Nephron (organoid): ENCODE results near the gene ADAM23.

Experiments used
- H3K27ac Mint-ChIP-seq, 3 experiments: 2 replicates each; pipeline ENCODE4 v1.8.0; 2020; ENCODE audit warnings: mixed read lengths in 3 of 3, mild to moderate bottlenecking in 2 of 3, moderate library complexity in 1 of 3
- H3K27me3 Mint-ChIP-seq: 2 replicates; pipeline ENCODE4 v1.8.0; 2021; ENCODE audit warnings: low read depth, mild to moderate bottlenecking, moderate library complexity, mixed read lengths
- H3K36me3 Mint-ChIP-seq: 2 replicates; pipeline ENCODE4 v1.8.0; 2020; ENCODE audit warnings: low read depth, mixed read lengths
- H3K4me1 Mint-ChIP-seq: 2 replicates; pipeline ENCODE4 v1.8.0; 2020; ENCODE audit warnings: mixed read lengths
- H3K4me3 Mint-ChIP-seq, 3 experiments: 2 replicates each; pipeline ENCODE4 v1.8.0; 2020; ENCODE audit warnings: mild to moderate bottlenecking in 3 of 3, mixed read lengths in 3 of 3, moderate library complexity in 2 of 3
- H3K9me3 Mint-ChIP-seq: 2 replicates; pipeline ENCODE4 v1.8.0; 2020; ENCODE audit warnings: mixed read lengths
- TF ChIP-seq, protein P1 (sequence below), 3 experiments: fragments of 200-600 bp; sonication (generic); IDR thresholded peaks; one replicate each; pipeline ENCODE4 v1.5.0; 2021; ENCODE audit warnings: antibody characterized with exemption in 3 of 3; ENCODE audit not compliant: unreplicated experiment in 3 of 3

The ADAM23 gene

DNA sequence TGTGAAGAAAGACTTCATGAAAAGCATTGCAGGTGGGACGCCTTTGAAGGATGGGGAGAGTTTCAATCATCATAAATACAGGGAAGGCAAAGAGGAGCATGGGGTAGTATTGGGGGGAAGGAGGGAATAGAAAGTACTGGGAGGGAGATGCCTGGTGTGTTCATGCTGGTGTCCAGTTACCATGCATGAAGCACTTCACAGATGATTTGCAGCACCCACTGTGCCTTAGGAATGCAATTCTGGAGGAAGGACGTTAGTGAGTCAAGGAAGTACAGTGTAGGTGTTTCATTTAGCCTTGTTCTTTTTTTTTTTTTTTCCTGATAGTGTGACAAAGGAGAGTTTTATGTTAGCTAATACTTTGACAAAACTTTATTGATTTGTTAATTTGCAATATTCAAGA is 36.8 kb downstream of the ADAM23 start:
- Mint-ChIP-seq H3K4me3 (no peak overlapping the region), H3K4me1 (peaks cover 10% of the 10 kb centered on the region), H3K9me3 (peaks cover 3% of the 10 kb centered on the region), H3K27ac (no peak overlapping the region), H3K27me3 (no peaks in the 10 kb centered on the region), H3K36me3 (no peaks in the 10 kb centered on the region)
- TF ChIP-seq, protein P1, sequence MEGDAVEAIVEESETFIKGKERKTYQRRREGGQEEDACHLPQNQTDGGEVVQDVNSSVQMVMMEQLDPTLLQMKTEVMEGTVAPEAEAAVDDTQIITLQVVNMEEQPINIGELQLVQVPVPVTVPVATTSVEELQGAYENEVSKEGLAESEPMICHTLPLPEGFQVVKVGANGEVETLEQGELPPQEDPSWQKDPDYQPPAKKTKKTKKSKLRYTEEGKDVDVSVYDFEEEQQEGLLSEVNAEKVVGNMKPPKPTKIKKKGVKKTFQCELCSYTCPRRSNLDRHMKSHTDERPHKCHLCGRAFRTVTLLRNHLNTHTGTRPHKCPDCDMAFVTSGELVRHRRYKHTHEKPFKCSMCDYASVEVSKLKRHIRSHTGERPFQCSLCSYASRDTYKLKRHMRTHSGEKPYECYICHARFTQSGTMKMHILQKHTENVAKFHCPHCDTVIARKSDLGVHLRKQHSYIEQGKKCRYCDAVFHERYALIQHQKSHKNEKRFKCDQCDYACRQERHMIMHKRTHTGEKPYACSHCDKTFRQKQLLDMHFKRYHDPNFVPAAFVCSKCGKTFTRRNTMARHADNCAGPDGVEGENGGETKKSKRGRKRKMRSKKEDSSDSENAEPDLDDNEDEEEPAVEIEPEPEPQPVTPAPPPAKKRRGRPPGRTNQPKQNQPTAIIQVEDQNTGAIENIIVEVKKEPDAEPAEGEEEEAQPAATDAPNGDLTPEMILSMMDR (IDR thresholded peaks at IDR 0.05; ENCODE audit: unreplicated experiment in 3 of 3) = no peak

DNA sequence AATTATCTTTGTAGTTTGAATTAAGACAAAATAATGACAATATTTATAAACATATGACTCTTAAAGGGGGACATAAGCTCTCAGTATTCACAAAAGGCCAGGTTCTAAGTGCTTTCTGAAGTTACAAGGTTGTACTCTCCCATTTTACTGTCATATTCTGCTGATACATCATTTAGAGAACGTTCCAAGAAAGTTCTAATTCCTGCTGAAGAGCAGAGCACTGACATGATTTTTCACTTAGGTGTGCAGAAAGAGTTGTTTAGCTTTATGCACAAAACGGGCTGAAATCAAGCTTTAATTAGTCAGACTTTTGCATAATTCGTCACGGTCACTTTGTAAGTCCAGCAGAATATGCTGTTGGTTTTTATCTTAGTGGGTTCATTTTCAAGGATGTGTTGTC is 37.3 kb downstream of the ADAM23 start:
- H3K36me3 Mint-ChIP-seq = no peaks in the 10 kb centered on the region
- peaks cover 4% of the 10 kb centered on the region for H3K9me3 Mint-ChIP-seq
- peaks cover 10% of the 10 kb centered on the region for H3K4me1 Mint-ChIP-seq
- TF ChIP-seq, protein P1 (IDR thresholded peaks at IDR 0.05; ENCODE audit: unreplicated experiment in 3 of 3) = no peak
- H3K27ac Mint-ChIP-seq = no peak overlapping the region
- no peaks in the 10 kb centered on the region for H3K27me3 Mint-ChIP-seq
- no peak overlapping the region for H3K4me3 Mint-ChIP-seq

DNA sequence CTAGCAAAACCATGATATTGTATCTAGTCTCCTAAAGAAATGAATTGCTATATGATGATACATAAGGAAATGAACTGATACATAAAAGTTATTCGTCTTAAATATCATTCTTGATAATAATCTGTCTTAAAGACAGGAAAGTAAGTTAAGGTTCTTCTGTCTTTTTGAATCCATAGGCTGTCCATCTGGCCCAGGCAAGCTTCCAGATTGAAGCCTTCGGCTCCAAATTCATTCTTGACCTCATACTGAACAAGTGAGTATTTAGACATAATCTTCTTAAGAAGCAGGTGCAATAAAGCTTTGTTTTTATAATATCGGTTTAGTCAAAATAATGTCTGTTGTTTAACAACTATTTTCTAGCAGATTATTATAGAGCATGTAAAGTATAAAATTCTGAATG is 37.7 kb downstream of the ADAM23 start:
- no peaks in the 10 kb centered on the region for H3K27me3 Mint-ChIP-seq
- H3K4me1 Mint-ChIP-seq = peaks cover 10% of the 10 kb centered on the region
- TF ChIP-seq, protein P1 (IDR thresholded peaks at IDR 0.05; ENCODE audit: unreplicated experiment in 3 of 3) = no peak
- no peak overlapping the region for H3K27ac Mint-ChIP-seq
- no peaks in the 10 kb centered on the region for H3K36me3 Mint-ChIP-seq
- peaks cover 4% of the 10 kb centered on the region for H3K9me3 Mint-ChIP-seq
- no peak overlapping the region for H3K4me3 Mint-ChIP-seq

DNA sequence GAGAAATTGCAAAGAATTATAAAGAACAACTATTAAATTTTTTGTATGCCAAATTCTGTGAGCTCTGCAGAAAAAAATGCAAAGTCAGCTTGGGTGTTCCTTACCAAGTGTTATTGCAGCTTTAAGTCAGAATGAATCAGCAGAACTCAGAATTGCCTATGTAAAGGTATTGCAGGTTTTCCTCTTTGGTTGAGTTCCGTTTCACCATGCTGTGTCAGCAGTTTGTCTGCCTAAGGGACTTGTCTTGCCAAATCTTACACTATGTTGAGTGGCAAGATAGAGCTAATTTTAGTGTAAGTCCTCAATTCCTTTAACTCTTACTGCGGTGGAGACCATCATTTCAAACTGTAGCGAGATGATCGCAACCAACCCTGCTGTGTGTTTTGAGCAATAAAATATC is 38.8 kb downstream of the ADAM23 start:
- H3K9me3 Mint-ChIP-seq = peaks cover 4% of the 10 kb centered on the region
- H3K27me3 Mint-ChIP-seq = no peaks in the 10 kb centered on the region
- H3K27ac Mint-ChIP-seq = no peak overlapping the region
- TF ChIP-seq, protein P1 (IDR thresholded peaks at IDR 0.05; ENCODE audit: unreplicated experiment in 3 of 3) = no peak
- peaks cover 9% of the 10 kb centered on the region for H3K4me1 Mint-ChIP-seq
- no peaks in the 10 kb centered on the region for H3K36me3 Mint-ChIP-seq
- no peak overlapping the region for H3K4me3 Mint-ChIP-seq

DNA sequence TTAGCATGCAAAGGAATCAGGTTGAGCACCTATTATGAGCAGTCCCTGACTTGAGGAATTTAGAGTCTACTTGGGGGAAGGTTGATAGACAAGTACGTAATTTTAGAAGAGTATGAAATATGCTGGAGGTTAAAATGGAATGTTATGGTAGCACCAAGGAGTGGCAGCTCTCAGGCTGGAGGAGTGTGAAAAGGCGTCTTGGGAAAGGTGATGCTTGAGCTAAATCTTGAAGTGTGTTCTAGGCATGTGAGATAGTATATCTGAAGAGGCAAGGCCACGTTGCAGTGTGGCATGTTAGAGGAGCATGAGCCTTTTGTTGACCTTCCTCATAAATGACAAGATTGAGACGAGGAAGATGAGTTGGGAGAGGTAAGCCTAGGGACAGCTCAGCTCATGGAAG is 39.3 kb downstream of the ADAM23 start:
- no peaks in the 10 kb centered on the region for H3K36me3 Mint-ChIP-seq
- peaks cover 4% of the 10 kb centered on the region for H3K9me3 Mint-ChIP-seq
- TF ChIP-seq, protein P1 (IDR thresholded peaks at IDR 0.05; ENCODE audit: unreplicated experiment in 3 of 3) = no peak
- H3K27ac Mint-ChIP-seq = no peak overlapping the region
- H3K27me3 Mint-ChIP-seq = no peaks in the 10 kb centered on the region
- H3K4me1 Mint-ChIP-seq = peaks cover 5% of the 10 kb centered on the region
- H3K4me3 Mint-ChIP-seq = no peak overlapping the region

DNA sequence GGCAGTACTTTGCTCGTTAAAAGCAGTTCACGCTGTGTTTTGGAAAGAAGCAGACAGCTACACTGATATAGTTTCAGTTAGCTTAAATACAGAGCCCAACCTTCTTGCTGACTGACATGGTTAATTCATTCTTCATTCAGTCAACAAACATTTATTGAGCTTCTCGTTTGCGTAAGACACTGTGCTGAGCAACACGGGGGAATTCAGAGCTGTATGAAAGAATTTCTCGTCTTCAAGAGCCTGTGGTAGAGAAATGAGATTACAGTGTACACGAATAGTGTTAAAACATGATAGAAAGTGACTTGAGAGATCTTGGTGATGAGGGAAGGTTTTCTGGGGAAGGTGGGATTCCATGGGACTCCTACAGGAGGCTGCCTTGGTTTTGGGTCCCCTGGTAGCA is 44.7 kb downstream of the ADAM23 start:
- TF ChIP-seq, protein P1 (IDR thresholded peaks at IDR 0.05; ENCODE audit: unreplicated experiment in 3 of 3) = no peak
- H3K4me3 Mint-ChIP-seq = no peak overlapping the region
- H3K9me3 Mint-ChIP-seq = peaks cover 8% of the 10 kb centered on the region
- peaks cover 3% of the 10 kb centered on the region for H3K36me3 Mint-ChIP-seq
- H3K27ac Mint-ChIP-seq = no peak overlapping the region
- H3K27me3 Mint-ChIP-seq = no peaks in the 10 kb centered on the region
- no peaks in the 10 kb centered on the region for H3K4me1 Mint-ChIP-seq
